ENCODE results near the gene FOXP1.

The FOXP1 gene

DNA sequence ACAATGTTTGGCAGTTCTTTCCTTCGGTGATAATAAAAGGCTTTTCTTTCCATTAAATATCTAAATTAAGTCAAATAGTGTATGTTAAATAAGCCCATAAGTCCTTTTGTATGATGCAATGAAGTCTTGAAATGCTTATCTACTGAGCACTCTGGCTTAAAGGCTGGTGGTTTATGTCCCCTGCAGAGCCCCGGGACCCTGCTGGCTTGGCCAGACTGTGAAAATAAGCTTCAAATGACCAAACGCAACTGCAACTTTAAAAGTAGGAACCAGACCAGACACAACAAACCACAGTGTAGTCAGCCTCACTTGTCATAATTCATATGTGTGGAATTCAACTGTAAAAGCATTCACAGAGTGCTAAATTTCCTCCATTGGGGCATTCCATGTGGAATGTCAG is 72.5 kb downstream of the FOXP1 start:
- no peak overlapping the region for H3K4me3 ChIP-seq (ENCODE audit: low read depth, low read length)
- TF ChIP-seq, protein P1, sequence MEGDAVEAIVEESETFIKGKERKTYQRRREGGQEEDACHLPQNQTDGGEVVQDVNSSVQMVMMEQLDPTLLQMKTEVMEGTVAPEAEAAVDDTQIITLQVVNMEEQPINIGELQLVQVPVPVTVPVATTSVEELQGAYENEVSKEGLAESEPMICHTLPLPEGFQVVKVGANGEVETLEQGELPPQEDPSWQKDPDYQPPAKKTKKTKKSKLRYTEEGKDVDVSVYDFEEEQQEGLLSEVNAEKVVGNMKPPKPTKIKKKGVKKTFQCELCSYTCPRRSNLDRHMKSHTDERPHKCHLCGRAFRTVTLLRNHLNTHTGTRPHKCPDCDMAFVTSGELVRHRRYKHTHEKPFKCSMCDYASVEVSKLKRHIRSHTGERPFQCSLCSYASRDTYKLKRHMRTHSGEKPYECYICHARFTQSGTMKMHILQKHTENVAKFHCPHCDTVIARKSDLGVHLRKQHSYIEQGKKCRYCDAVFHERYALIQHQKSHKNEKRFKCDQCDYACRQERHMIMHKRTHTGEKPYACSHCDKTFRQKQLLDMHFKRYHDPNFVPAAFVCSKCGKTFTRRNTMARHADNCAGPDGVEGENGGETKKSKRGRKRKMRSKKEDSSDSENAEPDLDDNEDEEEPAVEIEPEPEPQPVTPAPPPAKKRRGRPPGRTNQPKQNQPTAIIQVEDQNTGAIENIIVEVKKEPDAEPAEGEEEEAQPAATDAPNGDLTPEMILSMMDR (IDR thresholded peaks at IDR 0.05; ENCODE audit: low read depth, low read length) = no peak

DNA sequence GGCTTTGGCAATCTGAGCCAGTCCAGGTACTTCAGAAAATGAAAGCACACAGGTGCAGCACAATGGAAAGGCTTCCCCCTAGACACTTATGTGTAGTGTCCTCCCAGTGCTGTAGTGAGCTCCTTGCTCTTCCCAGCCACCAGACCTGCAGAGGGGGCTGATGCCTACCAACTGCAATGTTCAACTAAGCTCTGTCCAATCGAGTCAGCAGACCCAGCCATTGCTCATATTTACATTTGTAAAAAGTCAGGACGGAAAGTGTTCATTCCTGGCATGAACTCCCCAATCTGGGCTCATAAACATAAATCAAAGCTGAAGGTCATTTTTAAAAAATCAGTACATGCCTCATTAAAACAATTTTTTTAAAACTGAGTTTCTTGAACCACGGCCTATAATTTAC is 73.0 kb downstream of the FOXP1 start:
- H3K4me3 ChIP-seq (ENCODE audit: low read depth, low read length) = no peak overlapping the region
- TF ChIP-seq, protein P1 (IDR thresholded peaks at IDR 0.05; ENCODE audit: low read depth, low read length) = no peak

- TF ChIP-seq, protein P1 (IDR thresholded peaks at IDR 0.05; ENCODE audit: low read depth, low read length) = no peak
- no peak overlapping the region for H3K4me3 ChIP-seq (ENCODE audit: low read depth, low read length)
Observed at GRCh38 chr3:71509066-71509465, 74.5 kb downstream of the FOXP1 start.

- TF ChIP-seq, protein P1 (IDR thresholded peaks at IDR 0.05; ENCODE audit: low read depth, low read length) = no peak
- H3K4me3 ChIP-seq (ENCODE audit: low read depth, low read length) = no peak overlapping the region
Observed at GRCh38 chr3:71505767-71506350, 77.7 kb downstream of the FOXP1 start.

GRCh38 chr3:71504250-71505036 is 79.1 kb downstream of the FOXP1 start:
- H3K4me3 ChIP-seq (ENCODE audit: low read depth, low read length) = peak overlapping the region; percentile 45

DNA sequence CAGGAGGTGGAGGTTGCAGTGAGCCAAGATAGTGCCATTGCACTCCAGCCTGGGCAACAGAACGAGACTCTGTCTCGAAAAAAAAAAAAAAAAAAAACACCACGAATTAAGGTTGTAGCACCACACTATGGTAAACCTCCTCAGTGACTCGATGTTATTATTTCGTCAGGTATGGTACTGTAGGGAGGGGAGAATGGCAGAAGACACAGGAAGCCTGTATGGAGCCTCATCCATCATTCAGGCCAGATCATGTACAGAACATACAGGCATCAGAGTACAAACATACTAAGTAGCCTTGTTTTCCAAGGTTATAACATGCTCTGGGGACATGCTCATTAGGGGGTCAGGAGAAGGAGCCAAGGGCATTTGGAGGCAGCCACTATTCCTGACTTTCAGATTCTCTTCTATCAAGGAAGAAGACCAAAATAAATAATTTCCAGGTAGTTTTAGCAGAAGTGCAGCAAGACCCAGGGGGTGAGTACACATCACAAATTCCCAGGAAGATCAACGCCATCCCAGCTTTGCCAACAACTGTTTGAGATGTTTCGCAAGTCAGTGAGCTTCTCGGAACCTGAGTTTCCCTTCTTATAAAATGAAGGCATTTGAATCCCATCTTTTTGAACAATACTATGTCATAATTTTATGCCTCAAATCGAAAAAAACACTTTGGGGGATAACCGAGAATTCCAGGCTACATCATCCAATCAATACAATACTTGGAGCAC is 79.8 kb downstream of the FOXP1 start:
- peak overlapping the region; percentile 45 for H3K4me3 ChIP-seq (ENCODE audit: low read depth, low read length)
- TF ChIP-seq, protein P1 (IDR thresholded peaks at IDR 0.05; ENCODE audit: low read depth, low read length) = no peak

More at GRCh38 chr3:71504250-71505036, 79.1 kb downstream of the FOXP1 start:
- TF ChIP-seq, protein P1 (IDR thresholded peaks at IDR 0.05; ENCODE audit: low read depth, low read length) = no peak

Measured in WI38 (cell line).